IMR-90 (cell line): ENCODE data around the gene SPEG. TPM values are rescaled to one million over a fixed set of nuclear protein-coding genes. Genes with fewer than 3 reads are reported as not detected.

Source experiments
- ATAC-seq: fragments of 200-7000 bp; cut with Tn5 transposase; 2 replicates; pipeline ENCODE4 v1.9.1; 2020; ENCODE audit warnings: low read depth, mild to moderate bottlenecking, moderate library complexity
- BruUV-seq: library from RNA; stranded (reverse); fragments of 400-500 nt; replicated peaks from 2 replicates; lab custom pipeline; 2021; lab: Mats Ljungman, UMichigan
- CTCF ChIA-PET: fragments of 300-600 bp; formaldehyde crosslinking; extraction: SDS; loops from one replicate; lab custom pipeline; 2021; ENCODE audit warnings: antibody characterized with exemption; lab: Yijun Ruan, JAX
- POLR2A ChIA-PET: fragments of 300-600 bp; sonication (Branson Sonifier 250); formaldehyde crosslinking; loops from one replicate; lab custom pipeline; 2022; ENCODE audit warnings: antibody characterized with exemption; ENCODE audit not compliant: unreplicated experiment; lab: Charles Lee
- DNase-seq: peaks from one replicate; pipeline ENCODE4 v3.0.0; 2013
- H2AFZ ChIP-seq: replicated peaks from 2 replicates; pipeline ENCODE3; 2013; ENCODE audit warnings: low read length, mild to moderate bottlenecking; ENCODE audit not compliant: poor library complexity
- H2AK5ac ChIP-seq: 2 replicates; pipeline ENCODE4 v1.6.1; 2013; ENCODE audit warnings: low read depth, low read length, inconsistent platforms
- H2AK9ac ChIP-seq: replicated peaks from 2 replicates; pipeline ENCODE3; 2013; ENCODE audit warnings: mild to moderate bottlenecking, low read depth, low read length, moderate library complexity; ENCODE audit not compliant: poor library complexity
- H2BK120ac ChIP-seq: 2 replicates; pipeline ENCODE4 v1.6.1; 2013; ENCODE audit warnings: low read depth, low read length, inconsistent platforms
- H2BK15ac ChIP-seq: 3 replicates; pipeline ENCODE4 v1.6.1; 2013; ENCODE audit warnings: low read depth, low read length, inconsistent platforms
- H2BK20ac ChIP-seq: 2 replicates; pipeline ENCODE4 v1.6.1; 2013; ENCODE audit warnings: low read depth, mild to moderate bottlenecking, inconsistent platforms, low read length, moderate library complexity
- H2BK5ac ChIP-seq: 2 replicates; pipeline ENCODE4 v1.6.1; 2013; ENCODE audit warnings: mild to moderate bottlenecking, low read depth, low read length, inconsistent platforms; ENCODE audit not compliant: poor library complexity, severe bottlenecking
- H3K14ac ChIP-seq: replicated peaks from 2 replicates; pipeline ENCODE4 v1.6.1; 2013; ENCODE audit warnings: low read depth, low read length, inconsistent platforms
- H3K18ac ChIP-seq: 2 replicates; pipeline ENCODE4 v1.6.1; 2013; ENCODE audit warnings: low read depth, low read length, control low read depth
- H3K23ac ChIP-seq: 2 replicates; pipeline ENCODE4 v1.6.1; 2013; ENCODE audit warnings: low read depth, low read length, inconsistent platforms
- H3K27ac ChIP-seq: 2 replicates; pipeline ENCODE4 v1.5.1; 2013; ENCODE audit warnings: mild to moderate bottlenecking, control low read depth, low read length; ENCODE audit not compliant: insufficient read depth
- H3K27me3 ChIP-seq: 2 replicates; pipeline ENCODE4 v1.6.1; 2013; ENCODE audit warnings: low read length; ENCODE audit not compliant: control insufficient read depth, insufficient read depth
- H3K36me3 ChIP-seq: 2 replicates; pipeline ENCODE4 v1.6.1; 2013; ENCODE audit warnings: low read length, mixed read lengths; ENCODE audit not compliant: control insufficient read depth, insufficient read depth
- H3K4ac ChIP-seq: 2 replicates; pipeline ENCODE4 v1.6.1; 2013; ENCODE audit warnings: low read depth, low read length, inconsistent platforms
- H3K4me1 ChIP-seq: 2 replicates; pipeline ENCODE4 v1.6.1; 2013; ENCODE audit warnings: low read length, mixed read lengths; ENCODE audit not compliant: control insufficient read depth, insufficient read depth
- H3K4me2 ChIP-seq: 2 replicates; pipeline ENCODE4 v1.6.1; 2013; ENCODE audit warnings: low read depth, mild to moderate bottlenecking, control low read depth, low read length, moderate library complexity
- H3K4me3 ChIP-seq: 2 replicates; pipeline ENCODE4 v1.5.1; 2013; ENCODE audit warnings: low read depth, mild to moderate bottlenecking, control low read depth, low read length, moderate library complexity; ENCODE audit not compliant: insufficient read depth
- H3K56ac ChIP-seq: 2 replicates; pipeline ENCODE4 v1.6.1; 2013; ENCODE audit warnings: low read length, inconsistent platforms; ENCODE audit not compliant: insufficient read depth; ENCODE audit errors: extremely low read depth
- H3K79me1 ChIP-seq, 2 experiments: 2 replicates each; pipeline ENCODE4 v1.6.1; 2013; ENCODE audit warnings: low read length in 2 of 2, inconsistent platforms in 1 of 2, low read depth in 1 of 2
- H3K9ac ChIP-seq: 2 replicates; pipeline ENCODE4 v1.6.1; 2013; ENCODE audit warnings: low read depth, low read length, control low read depth
- H3K9me1 ChIP-seq: 2 replicates; pipeline ENCODE4 v1.6.1; 2013; ENCODE audit warnings: low read length, inconsistent platforms; ENCODE audit not compliant: insufficient read depth
- H3K9me3 ChIP-seq: 2 replicates; pipeline ENCODE4 v1.6.1; 2013; ENCODE audit warnings: low read length; ENCODE audit not compliant: control insufficient read depth, insufficient read depth
- H4K20me1 ChIP-seq: 2 replicates; pipeline ENCODE4 v1.6.1; 2013; ENCODE audit warnings: low read length, inconsistent platforms; ENCODE audit not compliant: insufficient read depth
- H4K5ac ChIP-seq: 2 replicates; pipeline ENCODE4 v1.6.1; 2013; ENCODE audit warnings: mild to moderate bottlenecking, low read depth, low read length, control low read depth
- H4K8ac ChIP-seq, 2 experiments: 2 replicates each; pipeline ENCODE4 v1.6.1; 2013; ENCODE audit warnings: low read depth in 2 of 2, low read length in 2 of 2, control low read depth in 1 of 2, inconsistent platforms in 1 of 2
- H4K91ac ChIP-seq: 2 replicates; pipeline ENCODE4 v1.6.1; 2013; ENCODE audit warnings: low read depth, low read length, inconsistent platforms; ENCODE audit not compliant: insufficient read depth
- BHLHE40 ChIP-seq: fragments of 150-350 bp; IDR thresholded peaks from 2 replicates; pipeline ENCODE4 v1.6.1; 2016; ENCODE audit warnings: mild to moderate bottlenecking, low read depth, low read length
- CEBPB ChIP-seq: IDR thresholded peaks from 2 replicates; pipeline ENCODE4 v1.6.1; 2012; ENCODE audit warnings: low read depth, low read length, improper control_type of control experiment
- CHD1 ChIP-seq: IDR thresholded peaks from 2 replicates; pipeline ENCODE4 v1.6.1; 2012; ENCODE audit warnings: low read depth, low read length, improper control_type of control experiment
- ELK1 ChIP-seq: fragments of 150-350 bp; IDR thresholded peaks from 2 replicates; pipeline ENCODE4 v1.6.1; 2016; ENCODE audit warnings: low read depth, mild to moderate bottlenecking, low read length, moderate library complexity, borderline replicate concordance
- FOS ChIP-seq: fragments of 150-350 bp; IDR thresholded peaks from 2 replicates; pipeline ENCODE4 v1.6.1; 2016; ENCODE audit warnings: low read depth, low read length
- MAZ ChIP-seq: IDR thresholded peaks from 2 replicates; pipeline ENCODE4 v1.6.1; 2012; ENCODE audit warnings: low read depth, mild to moderate bottlenecking, low read length, improper control_type of control experiment, moderate library complexity, borderline replicate concordance
- MXI1 ChIP-seq: IDR thresholded peaks from 2 replicates; pipeline ENCODE4 v1.6.1; 2012; ENCODE audit warnings: low read depth, mild to moderate bottlenecking, low read length, moderate library complexity, borderline replicate concordance
- NFE2L2 ChIP-seq: fragments of 150-350 bp; IDR thresholded peaks from 2 replicates; pipeline ENCODE4 v1.6.1; 2016; ENCODE audit warnings: low read depth, mild to moderate bottlenecking, low read length
- POLR2A ChIP-seq: IDR thresholded peaks from 2 replicates; pipeline ENCODE4 v1.6.1; 2012; ENCODE audit warnings: mild to moderate bottlenecking, low read depth, low read length
- RAD21 ChIP-seq: IDR thresholded peaks from 2 replicates; pipeline ENCODE4 v1.6.1; 2012; ENCODE audit warnings: low read length, improper control_type of control experiment
- RFX5 ChIP-seq: IDR thresholded peaks from 2 replicates; pipeline ENCODE4 v1.8.0; 2012; ENCODE audit warnings: low read depth, mild to moderate bottlenecking, low read length, moderate library complexity
- WGBS, 2 experiments: methylation state at CpG; one replicate each; pipeline versions ENCODE4 v1.1.5 to v1.1.7; 2013; ENCODE audit warnings: missing lambda C conversion rate in 2 of 2; ENCODE audit not compliant: insufficient read length in 1 of 2; ENCODE audit errors: extremely low coverage in 2 of 2; 5-methylcytosine and 5-hydroxymethylcytosine counted together
- dilution Hi-C: fragments of 300-500 bp; cut with HindIII; formaldehyde crosslinking; loops from one replicate; pipeline ENCODE4 v1.14.3; 2018; ENCODE audit warnings: low sequenced_read_pairs; ENCODE audit not compliant: unreplicated experiment
- in situ Hi-C: fragments of 300-500 bp; cut with MboI; formaldehyde crosslinking; loops from 3 replicates; pipeline ENCODE4 v1.14.3; 2019; ENCODE audit warnings: low sequenced_read_pairs, inconsistent platforms, mixed read lengths
- intact Hi-C: fragments of 100-400 bp; cut with micrococcal nuclease; formaldehyde crosslinking; loops from 2 replicates; pipeline ENCODE4 v1.10.0; 2022
- polyA plus RNA-seq, 3 experiments: library from polyadenylated mRNA; depleted of rRNA; stranded (reverse); fragments of >200 nt; gene quantifications; 2 replicates each; pipeline ENCODE4 v1.2.3, GENCODE V29; 2012; ENCODE audit warnings: low replicate concordance in 1 of 3
- total RNA-seq: library from RNA; depleted of rRNA; stranded (reverse); fragments of >200 nt; gene quantifications from 2 replicates; pipeline ENCODE4 v1.2.3, GENCODE V29; 2012
- TF ChIP-seq, protein P1 (sequence below): fragments of 150-350 bp; IDR thresholded peaks from 2 replicates; pipeline ENCODE4 v1.6.1; 2017; ENCODE audit warnings: mild to moderate bottlenecking, antibody characterized with exemption, low read length, low read depth
- TF ChIP-seq, protein P2 (sequence below): conservative IDR thresholded peaks from 2 replicates; pipeline ENCODE4 v1.5.1; 2012; ENCODE audit warnings: mild to moderate bottlenecking, low read depth, low read length, improper control_type of control experiment

The SPEG gene
- total and polyA plus RNA-seq, 2 of the 4 experiments (the other 2 are of a cell fraction) = 6.8 to 81.6 TPM

DNA sequence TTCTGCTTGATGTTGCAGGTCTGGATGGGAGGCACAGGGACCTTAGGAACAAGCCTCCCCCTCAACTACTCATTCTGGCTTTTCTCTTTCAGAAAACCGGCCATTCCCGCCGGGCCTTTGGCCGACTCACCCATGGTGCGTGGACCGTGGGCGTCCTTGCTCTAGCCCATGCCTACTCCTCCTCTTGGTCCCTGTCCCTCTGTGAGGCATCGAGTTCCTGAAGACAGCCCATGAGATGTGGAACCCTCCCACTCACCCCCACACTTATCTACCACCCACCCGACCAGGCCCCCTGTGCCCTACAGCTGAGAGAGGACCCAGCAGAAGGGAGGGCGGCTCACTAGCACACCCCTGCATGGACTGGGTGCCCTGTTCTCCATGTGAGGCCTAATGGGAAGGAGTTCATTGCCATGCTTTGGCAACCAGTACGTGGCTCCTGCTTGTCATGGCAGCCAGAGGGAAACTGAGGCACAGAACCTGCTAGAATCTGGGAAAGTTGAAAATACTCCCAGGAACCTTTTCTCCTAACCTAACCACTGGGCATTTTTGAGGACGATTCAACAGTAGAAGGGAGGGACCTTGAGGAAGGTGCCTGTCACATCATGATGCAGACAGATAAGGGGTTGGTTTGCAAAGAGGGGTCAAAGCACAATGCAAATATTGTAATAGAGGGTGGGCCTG, 8.5 kb downstream of the SPEG start (continued):
- no peak for TF ChIP-seq NFE2L2
- TF ChIP-seq CHD1 = no peak

DNA sequence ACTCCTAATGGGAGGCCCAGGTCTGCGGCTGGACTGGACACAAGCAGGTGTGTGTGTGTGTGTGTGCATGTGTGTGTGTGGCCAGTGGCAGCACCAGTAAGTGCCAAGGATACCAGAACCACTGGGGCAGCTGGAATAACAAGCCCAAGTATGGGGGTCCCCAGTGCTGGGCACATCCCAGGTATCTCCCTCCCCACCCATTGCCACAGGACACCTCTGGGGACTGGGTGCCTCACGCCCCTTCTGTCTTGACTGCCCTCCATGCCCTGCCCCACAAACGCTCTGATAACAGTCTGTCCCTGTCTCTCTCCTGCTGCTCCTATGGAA, 9.0 kb downstream of the SPEG start:
- Histone ChIP-seq H2BK20ac (no peak overlapping the region), H3K9ac (no peak overlapping the region), H3K4me1 (peaks cover 29% of the 10 kb centered on the region), H3K9me3 (no peaks in the 10 kb centered on the region), H3K27ac (no peak overlapping the region), H3K9me1 (peaks cover 12% of the 10 kb centered on the region), H3K36me3 (peaks cover 24% of the 10 kb centered on the region; the same call in 1 of the 2 replicates), H3K14ac (0 out of 2 replicates have a peak overlapping the region, but pooled peaks have one; percentile 93), H4K91ac (no peak overlapping the region), H2AK9ac (peak overlapping the region; percentile 93), H2AFZ (no peak overlapping the region), H3K4me3 (no peak overlapping the region), H2BK120ac (no peak overlapping the region), H4K20me1 (no peaks in the 10 kb centered on the region; the same call in 1 of the 2 replicates), H4K5ac (no peak overlapping the region), H4K8ac (no peak overlapping the region), H3K4ac (no peak overlapping the region), H3K18ac (no peak overlapping the region), H3K23ac (no peak overlapping the region), H2AK5ac (0 out of 2 replicates have a peak overlapping the region, but pooled peaks have one; percentile 85), H2BK15ac (no peak overlapping the region), H3K79me1 (peaks cover 18 to 34% of the 10 kb centered on the region in 2 experiments), H3K27me3 (no peaks in the 10 kb centered on the region; the same call in 1 of the 2 replicates), H2BK5ac (no peak overlapping the region), H3K56ac (no peak overlapping the region), H3K4me2 (no peak overlapping the region; the same call in 1 of the 2 replicates)
- CTCF ChIA-PET = no interaction called here
- 50% methylated on average over 1 of the region's 3 CpGs; no CpG with 5 or more reads in 1 of the 2 experiments for WGBS, 2 experiments
- POLR2A ChIA-PET = no interaction called here
- no TSS peak for BruUV-seq
- dilution Hi-C loops = no loop called here
- DNase-seq (no peak), ATAC-seq (no peak)
- TF ChIP-seq POLR2A (no peak), MXI1 (no peak), RAD21 (no peak), RFX5 (no peak), NFE2L2 (no peak), BHLHE40 (no peak), ELK1 (no peak), CEBPB (no peak), FOS (no peak), MAZ (no peak)
- TF ChIP-seq, protein P1, sequence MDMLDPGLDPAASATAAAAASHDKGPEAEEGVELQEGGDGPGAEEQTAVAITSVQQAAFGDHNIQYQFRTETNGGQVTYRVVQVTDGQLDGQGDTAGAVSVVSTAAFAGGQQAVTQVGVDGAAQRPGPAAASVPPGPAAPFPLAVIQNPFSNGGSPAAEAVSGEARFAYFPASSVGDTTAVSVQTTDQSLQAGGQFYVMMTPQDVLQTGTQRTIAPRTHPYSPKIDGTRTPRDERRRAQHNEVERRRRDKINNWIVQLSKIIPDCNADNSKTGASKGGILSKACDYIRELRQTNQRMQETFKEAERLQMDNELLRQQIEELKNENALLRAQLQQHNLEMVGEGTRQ = no peak
- TF ChIP-seq, protein P2, sequence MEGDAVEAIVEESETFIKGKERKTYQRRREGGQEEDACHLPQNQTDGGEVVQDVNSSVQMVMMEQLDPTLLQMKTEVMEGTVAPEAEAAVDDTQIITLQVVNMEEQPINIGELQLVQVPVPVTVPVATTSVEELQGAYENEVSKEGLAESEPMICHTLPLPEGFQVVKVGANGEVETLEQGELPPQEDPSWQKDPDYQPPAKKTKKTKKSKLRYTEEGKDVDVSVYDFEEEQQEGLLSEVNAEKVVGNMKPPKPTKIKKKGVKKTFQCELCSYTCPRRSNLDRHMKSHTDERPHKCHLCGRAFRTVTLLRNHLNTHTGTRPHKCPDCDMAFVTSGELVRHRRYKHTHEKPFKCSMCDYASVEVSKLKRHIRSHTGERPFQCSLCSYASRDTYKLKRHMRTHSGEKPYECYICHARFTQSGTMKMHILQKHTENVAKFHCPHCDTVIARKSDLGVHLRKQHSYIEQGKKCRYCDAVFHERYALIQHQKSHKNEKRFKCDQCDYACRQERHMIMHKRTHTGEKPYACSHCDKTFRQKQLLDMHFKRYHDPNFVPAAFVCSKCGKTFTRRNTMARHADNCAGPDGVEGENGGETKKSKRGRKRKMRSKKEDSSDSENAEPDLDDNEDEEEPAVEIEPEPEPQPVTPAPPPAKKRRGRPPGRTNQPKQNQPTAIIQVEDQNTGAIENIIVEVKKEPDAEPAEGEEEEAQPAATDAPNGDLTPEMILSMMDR = no peak
- in situ Hi-C loops = no loop called here
- intact Hi-C loops = no loop called here
